MCF 10A (cell line): Measurements from ENCODE around the gene RNF208. TPM values are rescaled to one million over a fixed set of nuclear protein-coding genes. Genes with fewer than 3 reads are reported as not detected.
"Not testable (repeated sequence)": the region's sequence is repeated elsewhere in the genome, so short reads cannot be mapped to it uniquely, and the experiment has no call there.

Experiments used
- BruUV-seq: library from RNA; stranded (reverse); fragments of 400-500 nt; replicated peaks from 2 replicates; lab custom pipeline; 2021; lab: Mats Ljungman, UMichigan
- CTCF ChIA-PET: fragments of 300-600 bp; sonication (Branson Sonifier 250); formaldehyde crosslinking; extraction: SDS; loops from one replicate; lab custom pipeline; 2021; ENCODE audit warnings: antibody characterized with exemption, inconsistent platforms; lab: Yijun Ruan, JAX
- POLR2A ChIA-PET: fragments of 300-600, 350-650 bp; sonication (Branson Sonifier 250); formaldehyde crosslinking; extraction: SDS; loops from one replicate; lab custom pipeline; 2020; ENCODE audit warnings: antibody characterized with exemption, inconsistent platforms; lab: Yijun Ruan, JAX
- DNase-seq: peaks from one replicate; pipeline ENCODE4 v3.0.0-alpha.2; 2018; ENCODE audit not compliant: unreplicated experiment
- H3K27ac Mint-ChIP-seq: one replicate; pipeline ENCODE4 v1.8.0; 2022; ENCODE audit warnings: mild to moderate bottlenecking, low read depth, mixed read lengths; ENCODE audit not compliant: unreplicated experiment
- H3K27me3 Mint-ChIP-seq: one replicate; pipeline ENCODE4 v1.8.0; 2022; ENCODE audit warnings: mixed read lengths; ENCODE audit not compliant: insufficient read depth, unreplicated experiment
- H3K36me3 Mint-ChIP-seq: one replicate; pipeline ENCODE4 v1.8.0; 2022; ENCODE audit warnings: mild to moderate bottlenecking, moderate library complexity, mixed read lengths; ENCODE audit not compliant: insufficient read depth, unreplicated experiment
- H3K4me1 Mint-ChIP-seq: one replicate; pipeline ENCODE4 v1.8.0; 2022; ENCODE audit warnings: mixed read lengths; ENCODE audit not compliant: insufficient read depth, unreplicated experiment
- H3K4me3 Mint-ChIP-seq: one replicate; pipeline ENCODE4 v1.8.0; 2022; ENCODE audit warnings: mild to moderate bottlenecking, moderate library complexity, mixed read lengths; ENCODE audit not compliant: unreplicated experiment
- H3K9me3 Mint-ChIP-seq: one replicate; pipeline ENCODE4 v1.8.0; 2022; ENCODE audit warnings: mixed read lengths; ENCODE audit not compliant: unreplicated experiment
- CTCF ChIP-seq: fragments of 200-600 bp; IDR thresholded peaks from one replicate; pipeline ENCODE4 v1.8.0; 2022; ENCODE audit warnings: antibody characterized with exemption, mild to moderate bottlenecking; ENCODE audit not compliant: unreplicated experiment
- intact Hi-C: fragments of 100-400 bp; cut with micrococcal nuclease; formaldehyde crosslinking; loops from 2 replicates; pipeline ENCODE4 v1.14.1; 2022
- total RNA-seq: library from RNA; stranded (reverse); gene quantifications from 2 replicates; pipeline ENCODE4 v1.2.3, GENCODE V29; 2022

RNF208 gene
- total RNA-seq, 1 experiment from 2014 or later, result 2.5 TPM

GRCh38 chr9:137241490-137242268 lies 19.6 kb upstream of the RNF208 start:
- peak overlapping the region; percentile 94 for H3K27ac Mint-ChIP-seq
- no peak for TF ChIP-seq CTCF
- H3K27me3 Mint-ChIP-seq, result no peaks in the 10 kb centered on the region
- H3K4me3 Mint-ChIP-seq, result peak overlapping the region; percentile 80
- CTCF ChIA-PET, result interaction anchor here (0.5 to 1.4 kb wide), 7 partner anchors 13 to 182 kb away, joined by 3 to 5 read pairs (median 3); partner anchors contain the start of gene RNF224
- TSS peak; percentile 63 for BruUV-seq
- no peaks in the 10 kb centered on the region for H3K9me3 Mint-ChIP-seq
- H3K4me1 Mint-ChIP-seq, result peaks cover 15% of the 10 kb centered on the region
- peak; percentile 71 for DNase-seq
- POLR2A ChIA-PET, result interaction anchor here (0.6 to 8.6 kb wide), 32 partner anchors 13 to 310 kb away, joined by 3 to 118 read pairs (median 4); partner anchors contain the start of genes ANAPC2, CYSRT1, MAN1B1 and MRPL41
- H3K36me3 Mint-ChIP-seq, result peaks cover 45% of the 10 kb centered on the region
- intact Hi-C loops, result loop anchor here (2.0 kb wide), 1 partner anchor 53 kb away; the partner anchor contains the start of genes ANAPC2 and SSNA1

- Mint-ChIP-seq H3K4me1 (peaks cover 15% of the 10 kb centered on the region), H3K27me3 (no peaks in the 10 kb centered on the region), H3K36me3 (peaks cover 45% of the 10 kb centered on the region), H3K9me3 (no peaks in the 10 kb centered on the region), H3K27ac (peak within 1 kb of the TSS; percentile 94), H3K4me3 (peak within 1 kb of the TSS; percentile 80)
- intact Hi-C loops, result loop anchor here (2.0 kb wide), 1 partner anchor 52 kb away; the partner anchor contains the start of genes ANAPC2 and SSNA1
- no TSS peak for BruUV-seq
- DNase-seq, result peak; percentile 100
- TF ChIP-seq CTCF, result no peak
- ChIA-PET POLR2A (interaction anchor here (0.6 to 8.6 kb wide), 38 partner anchors 9 to 1147 kb away, joined by 3 to 118 read pairs (median 4); partner anchors contain the start of genes ANAPC2, CYSRT1, MAN1B1 and MRPL41), CTCF (interaction anchor here (0.6 to 1.3 kb wide), 2 partner anchors 14 to 23 kb away, joined by 3 read pairs; no protein-coding TSS in a partner anchor)
These were observed 18.9 kb upstream of the RNF208 start, which contains the start of gene TUBB4B for GRCh38 chr9:137240841-137241489. Gene TUBB4B (plus strand): TSS chr9:137241287. CDS start chr9:137241361, 74 bp downstream.

- H3K4me1 Mint-ChIP-seq, result peaks cover 15% of the 10 kb centered on the region
- H3K27ac Mint-ChIP-seq, result no peak overlapping the region
- no peaks in the 10 kb centered on the region for H3K27me3 Mint-ChIP-seq
- DNase-seq, result peak; percentile 71
- peaks cover 45% of the 10 kb centered on the region for H3K36me3 Mint-ChIP-seq
- no peaks in the 10 kb centered on the region for H3K9me3 Mint-ChIP-seq
- CTCF ChIA-PET, result interaction anchor here (0.7 to 1.3 kb wide), 3 partner anchors 14 to 70 kb away, joined by 3 read pairs; no protein-coding TSS in a partner anchor
- BruUV-seq, result no TSS peak
- intact Hi-C loops, result loop anchor here (2.0 kb wide), 1 partner anchor 52 kb away; the partner anchor contains the start of genes ANAPC2 and SSNA1
- TF ChIP-seq CTCF, result no peak
- POLR2A ChIA-PET, result interaction anchor here (0.6 to 8.6 kb wide), 39 partner anchors 9 to 1146 kb away, joined by 3 to 118 read pairs (median 4); partner anchors contain the start of genes ANAPC2, CYSRT1, MAN1B1 and MRPL41
- peak overlapping the region; percentile 80 for H3K4me3 Mint-ChIP-seq
These were observed 18.3 kb upstream of the RNF208 start for GRCh38 chr9:137240318-137240840.

- POLR2A ChIA-PET, result interaction anchor here (0.6 to 8.6 kb wide), 18 partner anchors 10 to 511 kb away, joined by 3 to 118 read pairs (median 10); partner anchors contain the start of genes ANAPC2, CYSRT1, MAN1B1 and NDOR1
- DNase-seq, H3K27ac Mint-ChIP-seq, H3K9me3 Mint-ChIP-seq, H3K27me3 Mint-ChIP-seq: not testable (repeated sequence)
- intact Hi-C loops, result loop anchor here (2.0 kb wide), 1 partner anchor 51 kb away; the partner anchor contains the start of genes ANAPC2 and SSNA1
- TSS peak; percentile 65 for BruUV-seq
- CTCF ChIA-PET, result interaction anchor here (0.7 to 3.5 kb wide), 5 partner anchors 13 to 153 kb away, joined by 3 to 36 read pairs (median 3); partner anchors contain the start of genes CYSRT1, MAN1B1, RNF208 and RNF224
- Mint-ChIP-seq H3K4me1 (peaks cover 15% of the 10 kb centered on the region), H3K36me3 (peaks cover 52% of the 10 kb centered on the region), H3K4me3 (peak overlapping the region; percentile 80)
These were observed 17.6 kb upstream of the RNF208 start for GRCh38 chr9:137239541-137240200.
